ENCODE measurements around the gene SPNS3. TPM values are rescaled to one million over a fixed set of nuclear protein-coding genes. Genes with fewer than 3 reads are reported as not detected.

SPNS3 gene
- total and polyA plus RNA-seq, 8 donors, result 0.08 to 0.96 (median 0.67) TPM

DNA sequence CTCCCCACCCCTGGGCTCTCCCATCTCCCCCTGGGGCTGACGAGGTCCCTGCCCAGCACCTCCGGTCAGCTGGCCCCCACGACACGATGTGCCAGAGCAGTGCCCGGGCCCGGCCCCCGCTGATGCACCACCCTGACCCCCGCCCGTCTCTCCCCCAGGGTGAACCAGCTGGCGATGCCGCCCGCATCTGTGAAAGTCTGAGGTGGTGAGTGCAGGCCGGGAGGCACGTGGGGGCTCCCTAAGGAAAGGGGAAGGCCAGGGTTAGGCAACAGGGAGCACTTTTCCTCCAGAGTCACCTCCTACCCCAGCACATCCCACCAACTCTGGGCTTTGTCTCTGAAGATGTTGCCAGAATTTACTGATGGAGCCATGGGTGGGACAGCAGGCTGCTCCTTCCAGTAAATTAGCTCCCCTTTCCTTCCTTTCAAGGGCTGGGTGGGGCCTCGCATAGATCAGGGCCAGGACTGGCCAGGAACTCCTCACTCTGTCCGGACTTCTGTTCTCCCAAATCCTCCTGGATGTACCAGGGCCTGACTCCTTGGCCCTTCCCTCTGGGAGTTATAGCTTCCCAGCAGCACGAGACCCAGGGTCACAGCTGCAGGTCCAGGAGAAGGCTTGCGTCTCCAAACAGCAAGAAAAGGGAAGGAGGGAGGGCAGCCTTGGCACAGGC lies 103.1 kb downstream of the SPNS3 start:
- ATAC-seq (peak in 3 of 4 donors; percentile 1 to 5 (median 2)), FAIRE-seq (no peak), DNase-seq (peak in 2 of 6 donors; percentile 33 to 80)
- peak overlapping the region in 1 of 4 donors; percentile 12 for H3K27ac ChIP-seq
- peaks cover 0 to 19% (median 7%) of the 10 kb centered on the region in 3 donors for H3K36me3 ChIP-seq
- no peaks in the 10 kb centered on the region for H3K4me1 ChIP-seq
- WGBS, 2 donors, result 72 to 83% methylated on average over 18 of the region's 18 CpGs
- TF ChIP-seq CTCF (IDR thresholded peaks at IDR 0.05), result no peak
- H3K27me3 ChIP-seq, result no peaks in the 10 kb centered on the region
- H3K4me3 ChIP-seq, result no peak overlapping the region
- no peaks in the 10 kb centered on the region for H3K9me3 ChIP-seq
- intact Hi-C loops (cut with DNase I), result no loop called here

Other genes with a start within 250 kb of the SPNS3 start
- 10 to 100 TPM; 12.3 to 30.3 (median 17.2) TPM for gene ANKFY1, start 170.0 kb upstream of the SPNS3 start, total RNA-seq
- 10 to 100 TPM; 11.3 to 12.5 TPM for gene ANKFY1, start 170.0 kb upstream of the SPNS3 start, polyA plus RNA-seq
- 10 to 100 TPM; 19.7 to 29.3 (median 23.7) TPM for gene UBE2G1, start 67.3 kb upstream of the SPNS3 start, total RNA-seq
- 1 to 10 TPM; 4.3 to 8.1 TPM for gene UBE2G1, start 67.3 kb upstream of the SPNS3 start, polyA plus RNA-seq
- gene SPNS2, start 64.9 kb downstream of the SPNS3 start, total RNA-seq, result 10 to 100 TPM in 5 of 6 donors, 1 to 10 TPM in 1; 7.6 to 27.5 (median 17.2) TPM
- 10 to 100 TPM; 43.7 to 51.7 TPM for gene SPNS2, start 64.9 kb downstream of the SPNS3 start, polyA plus RNA-seq
- gene MYBBP1A, start 121.4 kb downstream of the SPNS3 start, total RNA-seq, result 10 to 100 TPM; 21.8 to 41.8 (median 30.6) TPM
- gene MYBBP1A, start 121.4 kb downstream of the SPNS3 start, polyA plus RNA-seq, result 10 to 100 TPM; 73.1 to 93.1 TPM
- 10 to 100 TPM; 20.7 to 34.4 (median 32.9) TPM for gene GGT6, start 126.6 kb downstream of the SPNS3 start, total RNA-seq
- gene GGT6, start 126.6 kb downstream of the SPNS3 start, polyA plus RNA-seq, result 10 to 100 TPM; 27.0 to 36.1 TPM
- gene SMTNL2, start 150.6 kb downstream of the SPNS3 start, total RNA-seq, result under 1 TPM in 4 of 6 donors, not detected in 2; 0.09 to 0.59 (median 0.18) TPM
- under 1 TPM; 0.27 to 0.42 TPM for gene SMTNL2, start 150.6 kb downstream of the SPNS3 start, polyA plus RNA-seq
- gene ALOX15, start 207.7 kb downstream of the SPNS3 start, total RNA-seq, result not detected
- gene ALOX15, start 207.7 kb downstream of the SPNS3 start, polyA plus RNA-seq, result 1 to 10 TPM in 1 of 2 donors, not detected in 1; 1.1 TPM